Natural killer cell (primary cell): ENCODE results near the gene ZFYVE21. TPM values are rescaled to one million over a fixed set of nuclear protein-coding genes. Genes with fewer than 3 reads are reported as not detected.

ENCODE experiments used
- ATAC-seq, 3 donors: fragments of 150-1000 bp in 2 of 3; fragments of 200-7000 bp in 1 of 3; cut with Tn5 transposase; 1 replicate in 1 of 3; 2 replicates in 2 of 3; pipeline ENCODE4 v1.10.0; 2021; ENCODE audit warnings: mild to moderate bottlenecking in 2 of 3, moderate library complexity in 2 of 3
- DNase-seq, 2 donors: peaks; one replicate each; pipeline versions ENCODE4 v3.0.0 to v3.0.0-alpha.2; 2013 to 2021; ENCODE audit warnings: mixed read lengths in 1 of 2
- H3K27ac ChIP-seq: one replicate; pipeline ENCODE4 v1.5.1; 2013; ENCODE audit warnings: mild to moderate bottlenecking, low read length
- H3K27me3 ChIP-seq: one replicate; pipeline ENCODE4 v1.6.1; 2013; ENCODE audit warnings: low read length; ENCODE audit not compliant: control insufficient read depth, insufficient read depth
- H3K36me3 ChIP-seq: one replicate; pipeline ENCODE4 v1.6.1; 2013; ENCODE audit warnings: low read length; ENCODE audit not compliant: control insufficient read depth, insufficient read depth
- H3K4me1 ChIP-seq: one replicate; pipeline ENCODE4 v1.6.1; 2013; ENCODE audit warnings: low read length; ENCODE audit not compliant: control insufficient read depth, insufficient read depth
- H3K4me3 ChIP-seq: one replicate; pipeline ENCODE4 v1.5.1; 2013; ENCODE audit warnings: low read length
- H3K9me3 ChIP-seq: one replicate; pipeline ENCODE4 v1.6.1; 2013; ENCODE audit warnings: low read length; ENCODE audit not compliant: control insufficient read depth, insufficient read depth
- H3K27ac Mint-ChIP-seq, 2 donors: one replicate each; pipeline ENCODE4 v1.8.0; 2022; ENCODE audit warnings: mild to moderate bottlenecking in 2 of 2, mixed read lengths in 2 of 2, moderate library complexity in 1 of 2
- H3K27me3 Mint-ChIP-seq, 2 donors: one replicate each; pipeline ENCODE4 v1.8.0; 2022; ENCODE audit warnings: low read depth in 2 of 2, mixed read lengths in 2 of 2
- H3K36me3 Mint-ChIP-seq: one replicate; pipeline ENCODE4 v1.8.0; 2022; ENCODE audit warnings: mixed read lengths
- H3K4me1 Mint-ChIP-seq, 2 donors: one replicate each; pipeline ENCODE4 v1.8.0; 2022; ENCODE audit warnings: mixed read lengths in 2 of 2
- H3K4me3 Mint-ChIP-seq: one replicate; pipeline ENCODE4 v1.8.0; 2022; ENCODE audit warnings: mild to moderate bottlenecking, moderate library complexity, mixed read lengths
- H3K9me3 Mint-ChIP-seq, 2 donors: one replicate each; pipeline ENCODE4 v1.8.0; 2022; ENCODE audit warnings: mixed read lengths in 2 of 2
- CTCF ChIP-seq: fragments of 200-600 bp; IDR thresholded peaks from one replicate; pipeline ENCODE4 v1.8.0; 2022; ENCODE audit warnings: antibody characterized with exemption
- WGBS: methylation state at CpG from one replicate; pipeline ENCODE4 v1.1.7; 2013; ENCODE audit warnings: missing lambda C conversion rate; ENCODE audit not compliant: insufficient coverage; 5-methylcytosine and 5-hydroxymethylcytosine counted together
- intact Hi-C: fragments of 100-400 bp; cut with micrococcal nuclease; formaldehyde crosslinking; loops from one replicate; pipeline ENCODE4 v1.14.2; 2022
- total RNA-seq, 4 donors: library from RNA; stranded (reverse); fragments of 120-200 nt in 1 of 4; gene quantifications; one replicate each; pipeline versions ENCODE4 v1.2.3 to v1.2.4, GENCODE V29; 2013 to 2022

The ZFYVE21 gene
- total RNA-seq, 3 donors from 2014 or later (not counting 1 experiment from before 2014, with no cell fraction given) = 5.9 to 10.7 (median 8.5) TPM

DNA sequence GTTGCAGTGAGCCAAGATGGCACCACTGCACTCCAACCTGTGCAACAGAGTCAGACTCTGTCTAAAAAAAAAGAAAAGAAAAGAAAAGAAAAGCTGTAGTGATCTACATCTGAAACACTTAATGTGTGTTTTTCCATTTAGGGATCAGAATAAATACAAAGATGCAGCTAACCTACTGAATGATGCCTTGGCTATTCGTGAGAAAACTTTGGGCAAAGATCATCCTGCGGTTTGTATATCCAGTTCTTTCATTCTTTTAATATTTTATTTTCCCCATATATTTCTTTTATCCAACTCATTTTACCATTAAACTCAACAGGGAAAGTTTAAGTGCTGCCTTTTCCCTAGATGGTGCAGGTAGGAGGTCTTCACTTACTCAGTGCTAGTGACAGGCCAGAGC is 46.2 kb upstream of the ZFYVE21 start:
- TF ChIP-seq CTCF = no peak
- H3K4me3 ChIP-seq = no peak overlapping the region
- Mint-ChIP-seq H3K4me3 (no peak overlapping the region), H3K4me1 (peaks cover 5 to 6% of the 10 kb centered on the region in 2 donors), H3K27ac (peak overlapping the region in 1 of 2 donors; percentile 11), H3K27me3 (no peaks in the 10 kb centered on the region), H3K9me3 (no peaks in the 10 kb centered on the region), H3K36me3 (peaks cover 37% of the 10 kb centered on the region)
- no peak for DNase-seq
- H3K27me3 ChIP-seq = no peaks in the 10 kb centered on the region
- ATAC-seq = no peak
- H3K36me3 ChIP-seq = peaks cover 59% of the 10 kb centered on the region
- 95% methylated on average over 2 of the region's 2 CpGs for WGBS
- intact Hi-C loops = no loop called here
- H3K27ac ChIP-seq = no peak overlapping the region
- no peaks in the 10 kb centered on the region for H3K4me1 ChIP-seq
- H3K9me3 ChIP-seq = no peaks in the 10 kb centered on the region

DNA sequence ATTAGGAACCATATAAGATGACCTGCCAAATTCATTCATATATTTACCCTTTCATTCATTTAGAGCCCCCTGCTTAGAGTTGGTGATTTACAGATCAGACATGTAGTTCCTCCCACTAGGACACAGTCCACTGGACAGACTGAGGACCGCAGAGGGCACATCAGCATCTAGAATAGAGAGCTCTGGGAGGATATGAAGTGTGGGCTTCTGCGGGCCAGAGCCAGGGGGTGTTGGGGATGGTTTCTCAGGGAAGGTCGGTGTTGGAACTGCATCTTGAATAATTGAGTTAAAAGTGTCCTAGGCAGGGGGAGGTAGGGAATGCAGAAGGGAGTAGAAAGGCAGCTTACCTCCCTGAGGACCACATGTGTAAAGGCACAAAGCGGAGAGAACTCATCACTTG is 43.7 kb upstream of the ZFYVE21 start:
- intact Hi-C loops = no loop called here
- WGBS = over 99% methylated on average over 4 of the region's 4 CpGs
- TF ChIP-seq CTCF = no peak
- DNase-seq (no peak), ATAC-seq (no peak)
- Mint-ChIP-seq H3K4me3 (no peak overlapping the region), H3K36me3 (peaks cover 52% of the 10 kb centered on the region), H3K9me3 (no peaks in the 10 kb centered on the region), H3K27ac (peak overlapping the region in 1 of 2 donors; percentile 3), H3K27me3 (no peaks in the 10 kb centered on the region), H3K4me1 (peaks cover 5 to 6% of the 10 kb centered on the region in 2 donors)
- Histone ChIP-seq H3K4me3 (no peak overlapping the region), H3K27me3 (no peaks in the 10 kb centered on the region), H3K27ac (no peak overlapping the region), H3K36me3 (peaks cover 78% of the 10 kb centered on the region), H3K4me1 (no peaks in the 10 kb centered on the region), H3K9me3 (no peaks in the 10 kb centered on the region)

DNA sequence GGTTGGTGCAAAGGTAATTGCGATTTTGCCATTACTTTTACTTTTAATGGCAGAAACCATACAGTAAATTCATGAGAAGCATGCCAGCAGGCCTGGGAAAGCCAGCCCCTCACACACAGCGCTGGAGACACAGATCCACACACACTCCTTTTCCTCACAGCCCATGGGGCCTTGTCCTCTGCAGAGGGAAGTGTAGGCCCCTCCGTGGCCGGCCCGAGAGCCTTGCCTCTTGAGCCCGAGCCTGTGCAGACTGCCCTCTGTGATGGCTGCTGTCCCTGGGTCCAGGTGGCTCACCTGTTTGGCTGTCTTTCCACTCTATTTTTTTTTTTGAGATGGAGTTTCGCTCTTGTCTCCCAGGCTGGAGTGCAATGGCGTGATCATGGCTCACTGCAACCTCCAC is 39.7 kb upstream of the ZFYVE21 start:
- intact Hi-C loops = no loop called here
- Histone ChIP-seq H3K36me3 (peaks cover 90% of the 10 kb centered on the region), H3K27me3 (no peaks in the 10 kb centered on the region), H3K27ac (no peak overlapping the region), H3K4me1 (no peaks in the 10 kb centered on the region), H3K9me3 (no peaks in the 10 kb centered on the region), H3K4me3 (no peak overlapping the region)
- WGBS = 92% methylated on average over 8 of the region's 8 CpGs
- TF ChIP-seq CTCF = no peak
- Mint-ChIP-seq H3K36me3 (peaks cover 41% of the 10 kb centered on the region), H3K9me3 (no peaks in the 10 kb centered on the region), H3K4me3 (no peak overlapping the region), H3K27me3 (no peaks in the 10 kb centered on the region), H3K27ac (no peak overlapping the region), H3K4me1 (peaks cover 6 to 10% of the 10 kb centered on the region in 2 donors)
- no peak for DNase-seq
- no peak for ATAC-seq
